HUES48 (cell line): ENCODE results near the gene JPT2.
"Not testable (repeated sequence)": the region's sequence is repeated elsewhere in the genome, so short reads cannot be mapped to it uniquely, and the experiment has no call there.

Experiments
- H3K27ac ChIP-seq: one replicate; pipeline ENCODE4 v1.7.0; 2013; ENCODE audit warnings: low read depth, low read length, inconsistent platforms
- H3K27me3 ChIP-seq: 2 replicates; pipeline ENCODE4 v1.6.1; 2013; ENCODE audit warnings: mild to moderate bottlenecking, low read length; ENCODE audit not compliant: control insufficient read depth, insufficient read depth
- H3K36me3 ChIP-seq: 2 replicates; pipeline ENCODE4 v1.6.1; 2013; ENCODE audit warnings: low read length; ENCODE audit not compliant: control insufficient read depth, insufficient read depth
- H3K4me1 ChIP-seq: 2 replicates; pipeline ENCODE4 v1.6.1; 2013; ENCODE audit warnings: mild to moderate bottlenecking, low read length; ENCODE audit not compliant: control insufficient read depth, insufficient read depth
- H3K4me3 ChIP-seq: 2 replicates; pipeline ENCODE4 v1.5.1; 2013; ENCODE audit warnings: mild to moderate bottlenecking, low read depth, low read length
- H3K9ac ChIP-seq: 2 replicates; pipeline ENCODE4 v1.6.1; 2013; ENCODE audit warnings: mild to moderate bottlenecking, low read depth, low read length, moderate library complexity
- H3K9me3 ChIP-seq: 2 replicates; pipeline ENCODE4 v1.6.1; 2013; ENCODE audit warnings: low read length; ENCODE audit not compliant: control insufficient read depth, insufficient read depth

JPT2 gene

GRCh38 chr16:1724491-1724890 lies 46.4 kb downstream of the JPT2 start:
- no peak overlapping the region for H3K9ac ChIP-seq
- H3K27ac ChIP-seq = no peak overlapping the region
- peaks cover 19% of the 10 kb centered on the region; the same call in 1 of the 2 replicates for H3K36me3 ChIP-seq
- H3K4me1 ChIP-seq = no peaks in the 10 kb centered on the region
- no peaks in the 10 kb centered on the region for H3K27me3 ChIP-seq
- no peak overlapping the region for H3K4me3 ChIP-seq
- no peaks in the 10 kb centered on the region for H3K9me3 ChIP-seq

GRCh38 chr16:1726661-1727502 lies 48.8 kb downstream of the JPT2 start:
- Histone ChIP-seq H3K9ac (no peak overlapping the region), H3K4me3 (no peak overlapping the region), H3K27me3 (no peaks in the 10 kb centered on the region), H3K36me3 (peaks cover 19% of the 10 kb centered on the region), H3K4me1 (no peaks in the 10 kb centered on the region), H3K27ac (no peak overlapping the region), H3K9me3 (no peaks in the 10 kb centered on the region)

GRCh38 chr16:1727651-1728624 lies 49.9 kb downstream of the JPT2 start:
- Histone ChIP-seq H3K9me3 (no peaks in the 10 kb centered on the region), H3K9ac (no peak overlapping the region), H3K27ac (no peak overlapping the region), H3K4me3 (no peak overlapping the region), H3K4me1 (no peaks in the 10 kb centered on the region), H3K36me3 (peaks cover 23% of the 10 kb centered on the region), H3K27me3 (no peaks in the 10 kb centered on the region)

GRCh38 chr16:1729026-1729425 lies 50.9 kb downstream of the JPT2 start:
- Histone ChIP-seq H3K27ac (no peak overlapping the region), H3K36me3 (peaks cover 23% of the 10 kb centered on the region), H3K4me3 (no peak overlapping the region), H3K9me3 (no peaks in the 10 kb centered on the region), H3K27me3 (no peaks in the 10 kb centered on the region), H3K4me1 (no peaks in the 10 kb centered on the region), H3K9ac (no peak overlapping the region)

GRCh38 chr16:1729445-1729844 lies 51.4 kb downstream of the JPT2 start:
- Histone ChIP-seq H3K4me1 (no peaks in the 10 kb centered on the region), H3K4me3 (no peak overlapping the region), H3K36me3 (peaks cover 20% of the 10 kb centered on the region), H3K27me3 (no peaks in the 10 kb centered on the region), H3K27ac (no peak overlapping the region), H3K9ac (no peak overlapping the region), H3K9me3 (peaks cover 2% of the 10 kb centered on the region; the same call in 1 of the 2 replicates)

GRCh38 chr16:1731073-1731472 lies 53.0 kb downstream of the JPT2 start:
- H3K4me1 ChIP-seq = no peaks in the 10 kb centered on the region
- no peak overlapping the region for H3K4me3 ChIP-seq
- peaks cover 17% of the 10 kb centered on the region for H3K36me3 ChIP-seq
- H3K27ac ChIP-seq = no peak overlapping the region
- no peak overlapping the region for H3K9ac ChIP-seq
- no peaks in the 10 kb centered on the region for H3K27me3 ChIP-seq
- H3K9me3 ChIP-seq = peaks cover 18% of the 10 kb centered on the region

GRCh38 chr16:1731603-1732002 lies 53.5 kb downstream of the JPT2 start:
- Histone ChIP-seq H3K9ac (no peak overlapping the region), H3K4me3 (no peak overlapping the region), H3K36me3 (peaks cover 16% of the 10 kb centered on the region), H3K9me3 (peaks cover 24% of the 10 kb centered on the region), H3K4me1 (no peaks in the 10 kb centered on the region), H3K27ac (no peak overlapping the region), H3K27me3 (no peaks in the 10 kb centered on the region)

GRCh38 chr16:1732071-1732470 lies 54.0 kb downstream of the JPT2 start:
- peaks cover 28% of the 10 kb centered on the region for H3K9me3 ChIP-seq
- H3K4me3 ChIP-seq = no peak overlapping the region
- H3K4me1 ChIP-seq = no peaks in the 10 kb centered on the region
- H3K36me3 ChIP-seq = peaks cover 16% of the 10 kb centered on the region
- no peak overlapping the region for H3K27ac ChIP-seq
- no peak overlapping the region; the same call in 1 of the 2 replicates for H3K9ac ChIP-seq
- H3K27me3 ChIP-seq = no peaks in the 10 kb centered on the region

- H3K27me3 ChIP-seq, H3K9ac ChIP-seq, H3K27ac ChIP-seq, H3K4me1 ChIP-seq, H3K4me3 ChIP-seq: not testable (repeated sequence)
- Histone ChIP-seq H3K9me3 (peaks cover 33% of the 10 kb centered on the region), H3K36me3 (peaks cover 16% of the 10 kb centered on the region)
Observed at GRCh38 chr16:1732551-1732987, 54.5 kb downstream of the JPT2 start.

GRCh38 chr16:1734123-1734522 lies 56.0 kb downstream of the JPT2 start:
- Histone ChIP-seq H3K27ac (no peak overlapping the region), H3K4me1 (no peaks in the 10 kb centered on the region), H3K9ac (no peak overlapping the region), H3K36me3 (peaks cover 5% of the 10 kb centered on the region), H3K9me3 (peaks cover 49% of the 10 kb centered on the region), H3K27me3 (no peaks in the 10 kb centered on the region), H3K4me3 (no peak overlapping the region)

- peaks cover 56% of the 10 kb centered on the region for H3K9me3 ChIP-seq
- no peaks in the 10 kb centered on the region for H3K27me3 ChIP-seq
- peaks cover 4% of the 10 kb centered on the region for H3K36me3 ChIP-seq
- H3K4me3 ChIP-seq = no peak overlapping the region
- no peaks in the 10 kb centered on the region for H3K4me1 ChIP-seq
- H3K9ac ChIP-seq = no peak overlapping the region
- no peak overlapping the region for H3K27ac ChIP-seq
Observed at GRCh38 chr16:1734816-1735215, 56.7 kb downstream of the JPT2 start.
